ELF-1 (cell line): Measurements from ENCODE around the gene CACNB4.

Experiments used
- DNase-seq: peaks from one replicate; pipeline ENCODE4 v3.0.0-alpha.2; 2016; ENCODE audit warnings: low read depth, low spot score

Gene CACNB4

GRCh38 chr2:151857650-151858049, 241.2 kb downstream of the CACNB4 start:
- no peak for DNase-seq

- DNase-seq: no peak
Observed at GRCh38 chr2:151855111-151855510, 243.7 kb downstream of the CACNB4 start.

- no peak for DNase-seq
Observed at GRCh38 chr2:151853070-151853758, 245.6 kb downstream of the CACNB4 start.

GRCh38 chr2:151852260-151853069, 246.4 kb downstream of the CACNB4 start:
- no peak for DNase-seq

GRCh38 chr2:151851761-151852160, 247.1 kb downstream of the CACNB4 start:
- DNase-seq: no peak

GRCh38 chr2:151849413-151850010, 249.3 kb downstream of the CACNB4 start:
- no peak for DNase-seq

GRCh38 chr2:151845884-151846283, 253.0 kb downstream of the CACNB4 start:
- DNase-seq: no peak

- DNase-seq: no peak
Observed at GRCh38 chr2:151845481-151845880, 253.4 kb downstream of the CACNB4 start.

GRCh38 chr2:151844211-151844896, 254.5 kb downstream of the CACNB4 start:
- no peak for DNase-seq

GRCh38 chr2:151843691-151844061, 255.2 kb downstream of the CACNB4 start:
- DNase-seq: no peak

- DNase-seq: no peak
Observed at GRCh38 chr2:151842830-151843690, 255.8 kb downstream of the CACNB4 start.

- DNase-seq: no peak
Observed at GRCh38 chr2:151841047-151841424, 257.8 kb downstream of the CACNB4 start.

- no peak for DNase-seq
Observed at GRCh38 chr2:151840216-151841046, 258.4 kb downstream of the CACNB4 start.

GRCh38 chr2:151837926-151838325, 260.9 kb downstream of the CACNB4 start:
- no peak for DNase-seq

GRCh38 chr2:151833984-151834383, 264.9 kb downstream of the CACNB4 start:
- DNase-seq: no peak

GRCh38 chr2:151830961-151831360, 267.9 kb downstream of the CACNB4 start:
- DNase-seq: no peak

- no peak for DNase-seq
Observed at GRCh38 chr2:151828890-151829324, 269.9 kb downstream of the CACNB4 start.

GRCh38 chr2:151828143-151828889, 270.5 kb downstream of the CACNB4 start, which contains the start of gene ARL5A:
TSS of gene ARL5A (minus strand) at chr2:151828421. CDS start at chr2:151828176, 245 bp downstream.
- DNase-seq: peak; percentile 97

- peak; percentile 61 for DNase-seq
Observed at GRCh38 chr2:151827564-151828142, 271.2 kb downstream of the CACNB4 start.
